M059J (cell line): ENCODE results near the gene ITFG2. TPM values are rescaled to one million over a fixed set of nuclear protein-coding genes. Genes with fewer than 3 reads are reported as not detected.

Source experiments
- DNase-seq: peaks from one replicate; pipeline ENCODE4 v3.0.0-alpha.2; 2012; ENCODE audit warnings: low read depth
- total RNA-seq: library from RNA; depleted of rRNA; stranded (reverse); fragments of >200 nt; shearing (Covaris generic); gene quantifications from 2 replicates; pipeline ENCODE4 v1.2.3, GENCODE V29; 2014

ITFG2 gene
- total RNA-seq, 1 experiment from 2014 or later = 13.8 TPM

DNA sequence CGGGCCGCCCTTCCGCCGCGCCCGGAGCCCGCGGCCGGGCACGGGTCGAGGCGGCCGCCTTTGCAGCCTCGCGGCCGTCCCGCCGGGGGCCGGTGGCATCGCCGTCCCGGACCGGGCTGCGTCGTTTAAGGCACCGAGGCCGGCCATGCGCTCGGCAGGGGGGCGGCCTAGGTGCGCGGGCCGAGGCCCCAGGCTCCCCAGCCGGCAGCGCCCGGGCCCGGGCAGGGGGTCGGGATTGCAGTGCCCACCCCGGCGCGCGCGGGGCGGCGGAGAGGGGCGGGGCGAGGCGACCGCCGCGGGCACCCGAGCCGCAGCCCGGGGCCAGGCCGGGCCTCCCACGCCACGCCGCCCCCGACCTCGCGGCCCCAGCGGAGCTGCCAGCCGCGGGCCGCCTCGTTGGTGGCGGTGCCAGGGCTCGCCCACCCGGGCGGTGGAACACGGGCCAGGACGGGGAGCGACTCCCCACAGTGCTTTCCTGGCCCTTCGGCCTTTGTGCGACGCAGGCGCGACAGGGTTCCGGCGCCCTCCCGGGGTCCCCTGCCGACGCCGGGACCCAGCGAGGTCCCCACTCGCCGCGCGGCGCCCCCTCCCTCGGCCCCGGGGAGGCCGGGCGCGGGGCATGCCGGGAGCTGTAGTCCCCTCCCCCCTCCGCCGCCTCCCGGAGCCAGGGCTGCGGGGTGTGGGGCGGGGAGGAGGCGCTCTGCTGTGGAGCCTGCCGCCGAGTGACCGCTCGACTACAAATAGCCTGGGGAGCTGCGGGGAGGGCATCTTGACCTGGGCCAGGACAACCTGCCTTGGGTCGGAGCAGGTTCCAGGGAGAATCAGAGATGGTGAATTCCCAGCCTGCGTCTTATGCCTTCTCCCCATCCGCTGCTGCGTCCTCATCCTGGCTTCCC, 16.9 kb upstream of the ITFG2 start:
- peak; percentile 60 for DNase-seq

DNA sequence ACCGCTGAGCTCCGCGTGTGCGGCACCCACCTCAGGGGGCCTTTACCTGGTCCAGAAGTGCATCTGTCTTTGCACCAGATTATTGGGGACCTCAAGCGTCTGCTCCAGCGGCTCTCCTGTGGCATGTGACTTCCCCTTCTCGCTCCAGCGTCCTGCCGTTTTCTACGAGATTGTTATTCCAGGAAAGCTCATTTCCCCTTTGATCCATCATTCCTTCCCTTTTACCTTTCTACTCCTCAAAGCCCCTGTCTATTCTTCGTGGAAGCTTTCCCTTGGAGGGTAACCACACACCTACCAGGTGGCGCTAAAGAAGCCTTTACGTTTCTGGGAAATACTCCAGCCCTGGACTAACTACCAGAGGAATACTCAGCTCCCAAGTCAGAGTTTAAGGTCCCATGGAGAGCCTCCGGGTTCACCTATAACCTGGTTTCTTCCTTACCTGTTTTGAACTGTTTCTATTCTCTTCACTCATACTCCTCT, 16.2 kb upstream of the ITFG2 start:
- peak; percentile 5 for DNase-seq

DNA sequence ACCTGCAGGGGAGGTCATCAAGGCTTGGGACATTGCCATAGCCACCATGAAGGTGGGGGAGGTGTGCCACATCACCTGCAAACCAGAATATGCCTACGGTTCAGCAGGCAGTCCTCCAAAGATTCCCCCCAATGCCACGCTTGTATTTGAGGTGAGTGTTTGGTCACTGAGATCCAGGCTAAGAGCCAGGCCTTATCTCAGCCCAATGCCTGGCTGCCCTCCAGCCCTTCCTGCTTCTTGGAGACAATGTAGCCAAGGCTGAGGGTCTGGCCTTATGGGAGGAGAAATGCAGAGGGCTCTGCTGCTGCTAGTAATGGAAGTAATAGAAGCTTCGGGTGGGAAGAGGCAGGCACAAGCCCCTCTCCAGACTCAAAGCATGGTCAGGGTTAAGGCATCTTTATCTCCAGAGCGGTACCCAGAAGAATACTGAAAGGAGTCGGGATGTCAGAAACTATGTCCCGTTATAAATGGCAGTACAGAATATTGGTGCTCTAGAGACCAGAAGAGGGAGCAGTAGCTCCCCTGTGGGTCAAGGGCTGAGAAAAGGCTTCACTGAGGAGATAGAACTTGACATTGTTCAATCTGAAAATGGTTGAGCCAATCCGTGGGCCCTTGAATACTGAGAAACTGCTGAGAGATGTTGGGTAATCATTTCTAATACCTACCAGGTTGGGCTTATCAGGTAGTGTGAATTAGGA, 14.6 kb upstream of the ITFG2 start:
- peak; percentile 4 for DNase-seq

DNA sequence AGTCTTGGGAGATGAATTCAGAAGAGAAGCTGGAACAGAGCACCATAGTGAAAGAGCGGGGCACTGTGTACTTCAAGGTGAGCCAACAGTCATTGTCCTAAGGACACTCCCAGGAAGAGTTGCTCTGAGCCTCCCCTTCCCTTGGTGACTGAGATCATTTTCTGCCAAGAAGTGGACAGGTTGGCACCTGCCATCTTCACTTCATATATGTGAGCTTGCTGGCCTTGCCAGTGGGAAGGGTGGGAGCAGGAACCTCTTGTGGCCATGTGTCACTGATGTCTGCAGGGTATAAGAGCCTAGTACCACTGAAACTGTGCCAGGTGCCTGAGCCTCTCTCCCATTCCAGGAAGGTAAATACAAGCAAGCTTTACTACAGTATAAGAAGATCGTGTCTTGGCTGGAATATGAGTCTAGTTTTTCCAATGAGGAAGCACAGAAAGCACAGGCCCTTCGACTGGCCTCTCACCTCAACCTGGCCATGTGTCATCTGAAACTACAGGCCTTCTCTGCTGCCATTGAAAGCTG, 12.4 kb upstream of the ITFG2 start:
- DNase-seq = no peak

DNA sequence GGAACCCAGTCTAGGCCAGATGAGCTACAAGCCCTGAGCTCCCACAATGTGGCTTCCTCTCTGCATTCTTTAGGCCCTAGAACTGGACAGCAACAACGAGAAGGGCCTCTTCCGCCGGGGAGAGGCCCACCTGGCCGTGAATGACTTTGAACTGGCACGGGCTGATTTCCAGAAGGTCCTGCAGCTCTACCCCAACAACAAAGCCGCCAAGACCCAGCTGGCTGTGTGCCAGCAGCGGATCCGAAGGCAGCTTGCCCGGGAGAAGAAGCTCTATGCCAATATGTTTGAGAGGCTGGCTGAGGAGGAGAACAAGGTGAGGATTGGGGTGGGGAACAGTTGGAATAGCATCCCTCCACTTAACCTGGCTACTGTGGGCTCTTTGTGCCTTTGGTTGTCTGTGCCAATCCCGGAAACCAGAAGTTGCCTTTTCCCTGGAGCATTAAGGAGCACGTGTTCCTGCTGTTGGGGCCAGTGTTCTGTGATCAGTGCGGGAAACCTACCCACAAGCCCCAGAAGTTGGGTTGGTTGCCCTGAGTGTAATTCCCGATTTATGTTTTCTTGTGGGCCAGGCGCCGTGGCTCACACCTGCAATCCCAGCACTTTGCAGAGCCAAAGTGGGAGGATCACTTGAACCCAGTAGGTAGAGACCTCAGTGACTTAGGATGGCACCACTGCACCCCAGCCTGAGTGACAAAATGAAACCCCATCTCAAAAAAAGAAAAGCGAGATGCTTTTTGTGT, 11.3 kb upstream of the ITFG2 start:
- no peak for DNase-seq

DNA sequence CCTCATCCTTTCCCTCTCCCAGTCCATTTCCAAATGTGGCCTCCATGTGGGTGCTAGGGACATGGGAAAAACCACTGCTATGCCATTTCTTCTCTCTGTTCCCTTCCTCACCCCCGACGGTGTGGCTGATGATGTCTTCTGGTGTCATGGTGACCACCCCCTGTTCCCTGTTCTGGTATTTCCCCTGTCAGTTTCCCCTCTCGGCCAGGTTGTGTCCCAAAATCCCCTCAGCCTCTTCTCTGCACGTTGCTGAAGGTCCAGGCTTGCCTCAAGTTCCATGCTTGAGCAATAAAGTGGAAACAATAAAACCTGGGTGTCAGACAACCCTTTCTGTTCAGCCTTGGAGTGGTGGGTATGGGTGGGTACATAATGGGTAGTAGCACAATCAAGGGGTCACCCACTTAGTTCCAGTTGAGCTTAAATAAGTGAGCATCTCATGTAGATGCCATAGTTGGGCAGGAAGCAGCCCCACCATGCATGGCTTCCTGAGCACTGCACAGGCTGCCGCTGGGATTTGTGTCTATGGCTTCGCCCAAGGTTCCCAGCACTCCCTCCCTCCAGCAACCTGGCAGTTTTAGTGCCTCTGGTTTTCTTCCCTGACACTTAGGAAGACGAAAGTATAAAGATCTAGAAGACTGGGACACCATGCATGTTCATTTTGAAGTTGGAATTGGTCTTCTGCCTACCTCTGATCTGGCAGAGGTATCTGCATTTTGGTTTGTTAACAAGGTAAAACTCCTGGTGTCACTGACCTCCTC, 8.7 kb upstream of the ITFG2 start:
- DNase-seq = no peak

DNA sequence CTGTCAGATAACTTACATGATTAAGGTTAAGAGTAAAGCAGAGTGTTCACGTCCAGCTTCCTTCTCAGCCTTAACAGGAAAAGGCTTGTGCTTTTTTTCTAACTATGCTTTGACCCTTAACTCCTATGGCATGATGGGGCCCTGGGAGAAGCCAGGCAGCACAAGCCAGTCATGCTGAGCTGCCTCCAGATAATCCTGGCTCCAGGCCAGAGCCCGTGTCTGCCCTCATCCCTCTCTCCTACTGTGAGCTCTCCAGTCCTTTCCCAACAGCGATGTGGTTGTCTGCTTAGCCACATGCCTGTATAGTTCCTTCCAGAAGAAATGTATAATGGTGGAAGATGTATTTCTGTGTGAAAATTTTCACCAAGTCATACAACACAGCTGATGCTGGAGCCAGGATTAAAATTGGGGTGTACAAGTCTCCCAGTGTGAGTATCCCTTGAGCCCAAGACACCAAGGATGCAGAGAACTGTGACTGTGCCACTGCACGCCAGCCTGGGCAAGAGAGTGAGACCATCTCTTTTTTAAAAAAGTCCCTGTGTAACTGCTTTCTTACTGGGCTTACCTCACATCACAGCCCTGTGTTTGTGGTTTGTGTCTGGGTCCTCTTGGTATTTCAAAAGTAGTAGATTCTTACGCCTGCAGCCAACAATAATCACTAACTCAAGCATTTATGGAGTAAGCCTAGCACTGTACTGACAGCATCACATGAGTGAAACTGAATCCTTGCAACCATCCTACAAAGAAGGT, 7.9 kb upstream of the ITFG2 start:
- DNase-seq = peak; percentile 20

DNA sequence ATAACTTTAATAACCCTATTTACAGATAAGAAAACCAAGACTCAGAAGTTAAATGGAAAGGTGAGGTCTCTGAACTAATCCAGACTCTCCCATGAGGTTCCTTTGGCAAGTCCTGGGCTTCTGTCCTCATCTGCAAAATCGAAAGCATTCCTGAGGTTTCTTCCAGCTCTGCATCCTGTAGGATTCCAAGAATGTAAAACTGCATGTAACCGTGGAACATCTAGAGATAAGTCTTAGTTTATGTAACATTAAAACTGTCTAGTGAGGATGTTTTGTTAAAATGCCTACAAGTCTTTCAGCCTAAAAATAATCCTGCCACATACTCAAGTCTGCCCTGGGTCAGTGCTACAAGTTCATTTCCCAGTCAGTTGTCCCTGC, 7.3 kb upstream of the ITFG2 start:
- DNase-seq = no peak

DNA sequence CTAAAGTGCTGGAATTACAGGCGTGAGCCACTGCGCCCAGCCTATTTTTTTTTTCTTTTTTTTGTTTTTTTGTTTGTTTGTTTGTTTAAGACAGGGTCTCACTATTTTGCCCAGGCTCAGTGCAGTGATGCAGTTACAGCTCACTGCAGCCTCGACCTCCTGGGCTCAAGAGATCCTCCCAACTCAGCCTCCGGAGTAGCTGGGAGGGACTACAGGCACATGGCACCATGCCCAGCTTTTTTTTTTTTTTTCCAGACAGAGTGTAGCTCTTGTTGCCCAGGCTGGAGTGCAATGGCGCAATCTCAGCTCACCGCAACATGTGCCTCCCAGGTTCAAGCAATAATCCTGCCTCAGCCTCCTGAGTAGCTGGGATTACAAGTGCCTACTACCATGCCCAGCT, 5.8 kb upstream of the ITFG2 start:
- DNase-seq = peak; percentile 7

DNA sequence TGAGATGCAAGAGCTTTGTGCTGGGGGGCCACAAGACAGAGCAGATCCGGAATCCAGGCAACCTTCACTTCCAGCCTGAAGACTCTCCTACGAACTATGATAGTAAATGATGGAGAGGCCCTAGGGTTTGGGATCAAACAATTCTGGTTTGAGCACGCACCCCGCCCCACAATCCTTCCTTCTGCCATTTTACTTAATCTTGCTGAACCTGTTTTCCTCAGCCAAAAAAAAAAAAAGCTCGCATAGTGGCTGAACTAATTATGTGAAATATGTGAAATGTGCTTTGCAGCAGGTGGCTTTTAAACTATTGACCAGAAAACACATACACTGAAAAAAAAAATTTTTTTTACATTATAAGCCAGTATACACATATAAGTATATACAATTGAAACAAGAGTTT, 667 bp upstream of the ITFG2 start:
- DNase-seq = no peak

DNA sequence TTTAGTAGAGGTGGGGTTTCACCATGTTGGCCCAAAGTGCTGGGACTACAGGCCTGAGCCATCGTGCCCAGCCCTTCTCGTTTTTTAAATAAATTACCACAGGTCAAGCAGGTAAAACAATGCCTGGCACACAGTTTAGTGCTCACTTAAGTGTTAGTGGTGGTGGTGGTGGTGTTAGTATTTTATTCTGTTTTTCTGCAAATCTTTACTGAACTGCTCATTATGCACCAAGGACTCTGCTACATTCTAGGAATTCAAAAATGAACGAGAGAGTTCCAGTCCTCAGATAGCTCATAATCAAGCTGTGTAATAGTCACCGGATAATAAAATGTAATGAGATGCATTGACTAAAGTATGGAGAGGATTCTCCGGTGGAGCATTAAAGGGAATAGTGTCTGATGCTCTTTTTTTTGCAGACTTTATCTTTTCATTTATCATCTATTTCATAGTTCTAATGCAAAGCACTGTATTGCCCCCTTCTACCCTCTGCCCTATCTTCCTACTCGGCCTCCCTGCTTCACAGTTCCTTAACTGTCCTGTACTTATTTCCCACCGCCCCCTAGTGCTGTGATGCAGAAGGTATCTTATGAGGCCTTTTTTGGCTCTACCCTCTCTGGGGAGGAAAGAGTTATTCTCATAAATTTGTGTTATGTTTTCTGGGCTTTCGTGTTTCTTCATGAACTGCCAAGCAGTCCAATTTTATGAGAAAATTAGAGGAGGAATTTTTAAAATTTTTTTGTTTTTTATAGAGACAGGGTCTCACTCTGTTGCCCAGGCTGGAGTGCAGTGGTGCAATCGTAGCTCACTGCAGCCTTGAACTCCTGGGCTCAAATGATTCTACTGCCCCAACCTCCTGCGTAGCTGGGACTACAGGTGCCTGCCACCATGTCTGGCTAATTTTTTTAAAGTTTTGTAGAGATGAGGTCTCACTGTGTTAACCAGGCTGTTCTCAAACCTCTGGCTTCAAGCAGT, 1.0 kb downstream of the ITFG2 start:
- peak; percentile 72 for DNase-seq

DNA sequence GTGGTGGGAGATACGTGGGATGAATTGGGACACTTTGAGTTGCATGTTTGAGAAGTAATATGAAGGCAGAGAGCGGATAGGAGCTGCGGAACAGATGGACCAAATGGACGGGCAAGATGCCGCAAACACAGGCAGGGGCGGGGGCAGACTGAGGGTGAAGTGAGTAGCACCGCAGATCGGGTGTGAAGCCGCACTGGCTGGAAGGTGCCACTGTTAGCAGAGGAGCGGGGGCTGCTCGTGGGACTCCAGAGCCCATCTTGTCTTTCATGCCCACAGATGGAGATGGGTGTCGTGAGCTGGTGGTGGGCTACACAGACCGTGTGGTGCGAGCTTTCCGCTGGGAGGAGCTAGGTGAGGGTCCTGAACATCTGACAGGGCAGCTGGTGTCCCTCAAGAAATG, 7.3 kb downstream of the ITFG2 start:
- no peak for DNase-seq

DNA sequence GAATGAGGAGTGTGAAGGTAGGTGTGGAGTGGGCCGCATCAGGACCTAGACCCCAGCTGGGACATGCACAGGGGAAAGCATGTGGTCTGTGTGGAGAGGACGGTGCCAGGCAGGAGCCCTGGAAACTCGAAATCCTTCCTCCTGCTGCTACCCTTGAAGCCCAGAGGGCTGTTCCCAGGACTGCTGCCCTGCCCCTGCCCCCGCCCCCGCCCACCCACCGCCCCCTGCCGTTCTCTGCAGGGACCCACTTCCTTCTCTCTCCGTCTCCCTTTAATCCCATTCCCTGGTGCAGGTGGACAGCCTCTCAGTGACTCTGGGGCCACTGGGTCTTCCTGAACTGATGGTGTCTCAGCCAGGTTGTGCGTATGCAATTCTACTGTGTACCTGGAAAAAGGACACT, 8.0 kb downstream of the ITFG2 start:
- DNase-seq = no peak

DNA sequence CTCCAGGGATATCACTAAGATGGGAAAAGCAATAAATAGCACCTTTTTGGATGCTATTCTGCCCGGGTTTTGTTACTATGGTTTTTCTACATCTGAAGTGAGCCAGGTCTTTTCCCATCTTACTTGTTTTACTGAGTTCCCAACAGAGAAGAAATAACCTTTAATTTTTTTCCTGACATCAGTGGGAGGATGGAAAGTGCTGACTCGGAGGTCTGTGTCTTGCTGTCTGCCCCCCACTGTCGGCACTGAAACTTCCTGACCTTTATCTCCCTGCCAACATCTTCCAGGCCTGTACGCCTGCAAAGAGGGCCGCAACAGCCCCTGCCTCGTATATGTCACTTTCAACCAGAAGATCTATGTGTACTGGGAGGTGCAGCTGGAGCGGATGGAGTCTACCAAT, 11.0 kb downstream of the ITFG2 start:
- DNase-seq = no peak

DNA sequence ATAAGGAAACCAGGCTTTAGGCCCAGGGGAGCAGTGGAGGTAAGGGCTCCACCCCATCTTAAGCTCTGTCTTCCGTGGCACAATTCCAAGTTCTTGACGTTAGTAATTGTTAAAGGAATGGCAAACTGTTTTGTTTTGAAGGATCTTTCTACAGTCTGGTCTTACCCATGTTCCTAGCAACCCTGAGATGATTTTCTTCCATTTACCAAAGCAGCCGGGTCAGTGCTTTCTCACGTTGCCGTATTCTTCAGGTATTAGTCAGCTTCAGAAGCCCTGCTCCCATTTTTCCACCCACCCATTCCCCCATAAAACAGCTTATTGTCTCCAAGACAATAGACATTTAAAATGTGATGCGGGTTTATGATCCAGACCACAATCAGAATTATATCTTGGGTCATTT, 12.1 kb downstream of the ITFG2 start:
- no peak for DNase-seq

DNA sequence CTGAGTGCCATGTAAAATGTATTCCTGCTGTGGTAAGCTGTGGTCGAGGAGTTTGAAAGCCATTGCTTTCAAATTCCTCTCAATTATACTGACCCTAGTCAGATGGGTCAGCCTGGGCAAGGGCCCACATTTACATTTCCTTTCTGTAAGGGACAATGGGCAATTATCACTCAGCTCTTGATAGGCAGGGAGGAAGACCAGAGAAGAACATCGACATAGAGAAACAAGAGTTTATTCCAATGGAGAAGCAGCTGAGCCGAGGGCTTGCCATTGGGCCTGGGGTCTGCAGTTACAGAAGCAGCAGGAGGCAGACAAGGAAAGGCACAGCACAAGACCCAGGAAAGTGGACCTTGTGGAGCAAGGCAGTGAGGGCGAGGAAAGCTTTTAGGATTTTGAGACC, 12.7 kb downstream of the ITFG2 start:
- no peak for DNase-seq

DNA sequence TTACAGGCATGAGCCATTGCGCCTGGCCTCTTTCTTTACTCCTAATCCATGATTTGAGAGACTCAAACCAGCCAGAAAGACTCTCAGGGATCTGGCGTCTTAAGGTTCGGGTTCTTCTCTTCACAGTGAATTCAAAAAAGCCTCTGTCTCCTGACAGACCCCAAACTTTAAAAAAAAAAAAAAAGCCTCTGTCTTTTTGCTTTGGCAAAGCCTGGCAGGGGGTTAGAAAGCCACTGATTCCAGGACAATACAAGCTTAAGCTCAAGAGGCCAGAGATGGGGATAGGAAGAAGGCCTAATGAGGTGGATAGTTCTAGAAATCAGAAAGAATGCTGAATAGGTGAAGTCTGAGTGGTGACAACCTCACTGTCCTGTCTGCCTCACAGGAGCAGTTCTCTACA, 13.6 kb downstream of the ITFG2 start:
- DNase-seq = no peak

DNA sequence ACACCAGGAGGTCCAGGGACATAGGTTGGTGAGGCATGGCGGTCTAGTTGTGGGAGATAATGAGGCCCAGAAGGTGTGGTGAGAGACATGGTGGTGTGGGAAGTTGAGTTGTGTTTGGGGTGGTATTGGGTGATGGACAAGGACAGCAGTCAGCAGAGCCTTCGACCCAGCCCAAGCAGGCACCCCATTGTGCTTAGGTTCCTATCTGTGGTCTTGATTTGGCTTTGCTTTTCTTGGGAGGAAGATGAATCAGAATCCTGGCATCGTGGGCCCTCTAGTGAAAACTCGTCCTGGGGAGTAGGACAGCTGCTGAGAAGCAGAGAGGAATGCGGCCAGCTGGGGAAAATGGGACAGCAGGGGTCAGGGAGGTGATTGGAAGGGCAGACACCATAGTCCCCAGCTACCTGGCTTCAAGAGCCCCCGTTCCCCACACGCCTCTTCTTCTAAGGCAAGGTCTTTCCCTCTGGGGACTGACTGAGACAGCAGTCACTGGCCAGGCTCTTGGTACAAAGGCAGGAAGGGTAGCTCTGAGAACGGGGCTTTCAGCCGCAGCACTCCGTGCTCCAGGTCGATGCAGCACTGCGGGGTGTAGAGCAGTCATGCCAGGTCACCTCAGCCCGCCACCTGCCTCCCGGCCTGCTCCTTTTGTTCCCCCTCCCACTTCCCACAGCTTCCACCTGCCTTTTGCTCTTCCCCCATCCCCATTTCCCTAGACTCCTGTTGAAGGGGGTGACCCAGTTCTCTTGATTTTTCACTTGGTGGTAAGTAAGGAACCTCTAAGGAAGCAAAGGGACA, 14.4 kb downstream of the ITFG2 start:
- DNase-seq = no peak

DNA sequence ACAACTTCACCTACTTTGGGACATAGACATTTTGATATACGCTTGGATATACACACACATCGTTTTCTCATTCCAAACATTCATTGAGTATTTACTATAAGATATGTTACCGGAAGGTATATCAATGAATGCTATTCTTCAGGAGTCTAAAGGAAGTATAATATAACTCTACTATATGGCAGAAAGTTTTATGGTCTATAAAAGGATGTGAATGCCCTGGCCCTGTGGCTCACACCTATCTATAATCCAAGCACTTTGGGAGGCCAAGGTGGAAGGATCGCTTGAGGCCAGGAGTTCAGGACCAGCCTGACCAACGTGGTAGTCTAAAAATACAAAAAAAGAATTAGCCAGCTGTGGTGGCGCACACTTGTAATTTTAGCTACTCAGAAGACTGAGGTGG, 16.8 kb downstream of the ITFG2 start:
- DNase-seq = no peak
